B cell (primary cell): ENCODE measurements around the gene CADM2.

ENCODE experiments used
- EZH2 ChIP-seq: IDR thresholded peaks from 2 replicates; pipeline ENCODE4 v1.6.1; 2012; ENCODE audit warnings: borderline replicate concordance, low read depth, mild to moderate bottlenecking, moderate library complexity, low read length; ENCODE audit not compliant: insufficient read depth, poor library complexity, severe bottlenecking
- TF ChIP-seq, protein P1 (sequence below): fragments of 200-600 bp; IDR thresholded peaks from one replicate; pipeline ENCODE4 v1.8.0; 2022; ENCODE audit warnings: antibody characterized with exemption, mild to moderate bottlenecking

DNA sequence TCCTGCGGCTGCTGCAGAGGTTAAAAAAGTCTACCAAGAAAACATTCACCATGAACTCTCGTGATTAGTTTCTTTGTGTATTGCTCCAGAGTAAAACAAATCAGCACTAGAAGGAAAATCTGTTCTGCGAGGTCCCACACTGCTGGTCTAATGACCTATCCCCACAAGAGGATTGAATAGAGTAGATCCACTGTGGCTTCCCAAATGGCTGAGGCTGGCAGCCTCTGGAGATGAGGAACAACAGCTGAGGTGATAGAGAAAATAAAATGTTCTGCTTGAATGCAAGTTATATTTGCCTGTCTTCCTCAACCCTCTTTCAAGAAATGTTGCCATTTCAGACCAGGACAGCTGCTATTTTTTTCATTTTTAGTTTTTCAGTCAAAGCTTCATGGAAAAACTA lies 883.3 kb downstream of the CADM2 start:
- TF ChIP-seq, protein P1, sequence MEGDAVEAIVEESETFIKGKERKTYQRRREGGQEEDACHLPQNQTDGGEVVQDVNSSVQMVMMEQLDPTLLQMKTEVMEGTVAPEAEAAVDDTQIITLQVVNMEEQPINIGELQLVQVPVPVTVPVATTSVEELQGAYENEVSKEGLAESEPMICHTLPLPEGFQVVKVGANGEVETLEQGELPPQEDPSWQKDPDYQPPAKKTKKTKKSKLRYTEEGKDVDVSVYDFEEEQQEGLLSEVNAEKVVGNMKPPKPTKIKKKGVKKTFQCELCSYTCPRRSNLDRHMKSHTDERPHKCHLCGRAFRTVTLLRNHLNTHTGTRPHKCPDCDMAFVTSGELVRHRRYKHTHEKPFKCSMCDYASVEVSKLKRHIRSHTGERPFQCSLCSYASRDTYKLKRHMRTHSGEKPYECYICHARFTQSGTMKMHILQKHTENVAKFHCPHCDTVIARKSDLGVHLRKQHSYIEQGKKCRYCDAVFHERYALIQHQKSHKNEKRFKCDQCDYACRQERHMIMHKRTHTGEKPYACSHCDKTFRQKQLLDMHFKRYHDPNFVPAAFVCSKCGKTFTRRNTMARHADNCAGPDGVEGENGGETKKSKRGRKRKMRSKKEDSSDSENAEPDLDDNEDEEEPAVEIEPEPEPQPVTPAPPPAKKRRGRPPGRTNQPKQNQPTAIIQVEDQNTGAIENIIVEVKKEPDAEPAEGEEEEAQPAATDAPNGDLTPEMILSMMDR, result no peak
- no peak for TF ChIP-seq EZH2
